NK-92 (cell line): ENCODE measurements around the gene AGRN.
"Not testable (repeated sequence)": the region's sequence is repeated elsewhere in the genome, so short reads cannot be mapped to it uniquely, and the experiment has no call there.

Source experiments
- DNase-seq: peaks from one replicate; lab custom pipeline; 2025; ENCODE audit not compliant: unreplicated experiment; lab: John Stamatoyannopoulos, UW

Gene AGRN

DNA sequence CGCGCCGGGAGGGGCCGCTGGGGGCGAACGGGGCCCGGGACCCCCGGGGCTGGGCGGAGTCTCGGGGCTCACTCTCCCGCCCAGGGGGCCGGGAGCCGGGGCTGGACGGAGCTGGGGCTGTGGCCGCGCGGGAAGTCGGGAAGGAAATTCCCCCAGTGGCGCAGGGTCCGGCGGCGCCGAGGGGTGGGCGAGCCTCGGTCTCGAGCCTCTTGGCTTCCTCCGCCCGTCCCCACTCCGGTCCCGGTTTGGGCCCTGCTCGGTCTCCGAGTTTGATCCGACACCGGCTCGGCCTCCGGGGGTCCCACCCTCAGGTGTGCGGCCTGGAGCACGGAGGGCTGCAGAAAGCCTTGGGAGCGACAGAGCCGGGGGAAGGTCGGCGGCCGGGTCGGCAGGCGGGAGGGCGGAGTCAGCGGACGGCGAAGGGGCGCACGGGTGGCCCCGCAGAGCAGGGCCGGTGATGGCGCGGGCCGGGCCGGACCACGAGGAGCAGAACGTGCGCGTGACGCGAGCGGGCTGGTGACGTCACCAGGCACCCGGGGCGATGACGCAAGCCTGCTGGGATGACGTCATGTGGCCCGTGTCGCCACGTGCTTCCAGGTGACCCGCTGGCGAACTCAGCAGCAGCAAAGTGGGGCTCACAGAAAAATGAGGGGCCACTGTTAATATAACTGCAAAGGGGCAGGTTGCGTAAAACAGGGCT lies 19.4 kb upstream of the AGRN start:
- no peak for DNase-seq

DNA sequence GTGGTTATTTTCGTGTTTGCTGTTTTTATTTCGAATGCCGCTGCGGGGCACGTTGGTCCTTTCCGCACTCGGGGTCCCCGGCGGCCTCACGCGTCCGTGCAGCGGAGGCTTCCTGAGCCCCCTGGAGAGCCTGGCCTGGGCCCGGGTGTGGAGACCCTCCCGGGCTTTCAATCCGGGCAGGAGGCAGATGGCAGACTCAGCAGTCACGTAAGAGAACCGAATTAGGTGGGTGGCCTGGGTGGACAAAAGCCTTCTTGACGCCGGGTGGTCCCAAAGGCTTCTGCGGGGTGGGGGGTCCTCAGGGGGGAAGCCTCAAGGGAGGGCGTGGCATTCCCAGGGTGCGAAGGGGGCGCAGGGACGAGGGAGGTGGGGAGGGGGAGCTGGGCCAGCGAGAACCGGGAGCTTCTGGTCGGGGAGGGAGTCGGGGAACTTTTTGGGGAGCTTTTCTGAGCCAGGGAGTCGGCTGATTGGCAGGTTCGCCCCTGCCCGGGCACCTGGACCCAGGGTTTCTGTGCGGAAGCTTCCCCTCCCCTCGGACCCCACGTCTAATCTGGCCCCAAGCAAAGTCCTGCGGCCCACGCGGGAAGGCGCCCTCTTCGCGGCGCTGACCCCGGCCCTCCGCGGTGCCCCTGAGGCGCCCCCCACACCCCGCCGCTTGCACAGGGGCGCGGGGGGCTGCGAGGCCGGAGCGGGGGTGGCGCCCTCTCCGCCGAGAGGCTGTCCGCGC lies 18.7 kb upstream of the AGRN start:
- no peak for DNase-seq

DNA sequence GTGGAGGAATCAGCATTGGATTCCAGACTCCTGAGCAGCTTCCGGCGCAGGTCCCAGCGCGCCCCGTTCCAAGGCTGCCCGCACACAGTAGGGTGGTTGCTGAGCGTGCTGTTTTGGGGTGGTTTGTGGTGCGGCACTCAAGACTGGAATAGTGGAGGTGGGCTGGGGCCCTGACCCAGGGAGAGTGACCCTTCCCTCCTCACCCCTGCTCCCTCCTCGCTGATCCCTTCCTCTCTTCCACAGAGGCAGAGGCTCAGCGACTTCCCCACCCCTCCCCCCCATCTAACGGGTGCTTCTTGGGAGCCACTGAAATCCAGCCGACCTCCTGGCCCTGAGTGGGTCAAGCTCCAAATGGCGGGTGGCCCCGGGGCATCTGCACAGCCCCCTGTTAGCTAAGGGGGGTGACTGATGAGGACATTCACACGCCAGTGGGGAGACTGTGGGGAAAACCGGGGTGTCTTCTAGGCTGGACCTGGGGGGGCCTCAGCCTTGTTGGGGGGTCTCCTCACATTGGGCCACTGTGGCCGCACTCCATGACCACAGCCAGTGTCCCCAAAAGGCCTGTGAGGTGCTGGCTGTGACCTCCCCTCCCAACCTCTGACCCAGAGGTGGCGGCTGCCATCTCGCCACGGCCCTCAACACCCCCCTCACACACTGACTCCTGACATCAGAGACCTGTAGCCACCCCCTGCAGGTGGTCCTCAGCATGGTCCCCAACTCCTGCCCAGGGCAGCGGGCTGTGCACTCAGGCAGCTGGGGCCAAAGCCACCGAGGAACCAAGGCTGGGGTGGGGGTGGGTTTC lies 16.1 kb upstream of the AGRN start:
- DNase-seq, result no peak

DNA sequence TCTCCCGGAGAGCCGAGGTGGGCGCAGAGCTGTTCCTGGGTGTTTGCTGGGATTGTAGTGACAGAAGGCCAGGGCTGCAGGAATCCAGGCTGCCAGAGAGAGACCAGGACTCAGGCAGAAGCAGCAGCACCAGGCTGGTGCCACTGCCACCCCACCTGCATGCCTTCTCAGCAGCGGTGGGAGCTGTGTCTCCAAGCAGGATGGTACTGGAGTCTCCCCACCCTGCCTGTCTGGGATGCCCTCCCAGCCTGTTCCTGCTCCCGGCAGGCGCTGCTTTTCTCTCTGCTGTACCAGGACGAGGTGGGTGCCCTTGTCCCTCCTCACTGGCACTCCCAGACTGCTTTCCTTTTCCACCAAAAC lies 15.5 kb upstream of the AGRN start:
- no peak for DNase-seq

DNA sequence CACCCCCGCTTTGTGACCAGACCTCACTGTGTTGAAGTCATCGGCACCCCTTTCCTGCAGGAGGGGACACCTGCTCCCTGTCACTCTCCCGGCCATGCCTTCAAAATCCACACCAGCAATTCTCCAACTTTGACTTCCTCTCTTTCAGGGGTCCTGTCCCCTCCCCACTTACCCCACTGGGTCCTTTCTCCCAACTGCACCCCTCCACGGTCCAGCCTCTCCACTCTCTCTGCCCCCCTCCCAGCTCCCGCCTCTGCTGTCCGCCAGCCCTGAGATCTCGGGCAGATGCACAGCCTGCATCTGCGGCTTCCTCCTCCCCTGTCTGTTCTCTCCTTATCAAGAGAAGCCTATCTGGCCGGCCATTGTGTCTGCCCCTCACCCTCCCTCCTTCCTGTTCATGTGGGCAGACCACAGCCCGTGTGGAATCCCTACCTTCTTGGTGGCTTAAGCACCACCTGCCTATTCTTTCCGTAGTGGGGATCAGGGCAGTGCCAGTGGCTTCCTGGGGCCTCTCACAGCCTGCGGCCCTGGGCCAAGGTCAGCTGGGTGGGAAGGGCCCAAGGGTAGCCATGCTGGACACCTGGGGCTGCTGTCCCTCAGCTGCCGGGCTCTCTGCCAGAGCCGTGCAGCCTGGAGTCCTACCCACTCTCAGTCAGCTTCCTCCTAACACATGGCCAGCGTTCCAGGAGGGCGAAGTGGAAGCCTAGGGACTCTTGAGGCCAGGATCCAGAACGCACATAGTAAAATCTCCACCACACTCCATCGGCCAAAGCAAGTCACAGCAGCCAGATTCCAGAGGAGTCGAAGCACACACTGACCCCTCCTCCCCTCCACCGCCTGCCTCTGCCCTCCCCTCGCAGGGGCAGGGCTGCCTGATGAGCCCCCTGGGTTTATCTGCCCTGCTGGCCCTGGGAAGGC lies 14.9 kb upstream of the AGRN start:
- no peak for DNase-seq

DNA sequence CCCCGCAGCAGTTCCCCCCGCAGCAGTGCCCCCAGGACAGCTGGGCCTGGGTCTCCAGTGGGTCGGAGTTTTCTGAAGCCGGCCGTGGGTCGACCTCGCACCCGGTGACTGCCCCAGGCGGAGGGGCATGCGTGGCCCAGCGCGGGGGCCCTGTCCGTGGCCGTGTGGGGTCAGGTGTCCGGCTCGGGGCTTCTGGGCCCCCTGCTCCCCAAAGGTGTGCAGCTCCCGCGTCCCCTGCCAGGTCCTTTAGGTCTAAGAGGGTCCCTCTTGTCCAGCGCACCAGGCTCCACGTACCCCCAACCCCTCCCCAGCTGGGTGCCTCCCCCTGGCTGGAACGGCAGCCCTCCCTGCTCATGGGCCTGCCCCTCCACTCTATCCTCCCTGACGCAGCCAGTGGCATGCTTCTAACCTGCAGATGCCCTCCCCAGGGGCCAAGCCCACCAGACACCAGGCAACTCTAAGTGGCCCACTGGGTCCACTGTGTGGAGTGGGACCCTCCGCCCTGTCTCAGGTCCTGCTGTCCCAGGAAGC lies 14.1 kb upstream of the AGRN start:
- DNase-seq, result no peak

DNA sequence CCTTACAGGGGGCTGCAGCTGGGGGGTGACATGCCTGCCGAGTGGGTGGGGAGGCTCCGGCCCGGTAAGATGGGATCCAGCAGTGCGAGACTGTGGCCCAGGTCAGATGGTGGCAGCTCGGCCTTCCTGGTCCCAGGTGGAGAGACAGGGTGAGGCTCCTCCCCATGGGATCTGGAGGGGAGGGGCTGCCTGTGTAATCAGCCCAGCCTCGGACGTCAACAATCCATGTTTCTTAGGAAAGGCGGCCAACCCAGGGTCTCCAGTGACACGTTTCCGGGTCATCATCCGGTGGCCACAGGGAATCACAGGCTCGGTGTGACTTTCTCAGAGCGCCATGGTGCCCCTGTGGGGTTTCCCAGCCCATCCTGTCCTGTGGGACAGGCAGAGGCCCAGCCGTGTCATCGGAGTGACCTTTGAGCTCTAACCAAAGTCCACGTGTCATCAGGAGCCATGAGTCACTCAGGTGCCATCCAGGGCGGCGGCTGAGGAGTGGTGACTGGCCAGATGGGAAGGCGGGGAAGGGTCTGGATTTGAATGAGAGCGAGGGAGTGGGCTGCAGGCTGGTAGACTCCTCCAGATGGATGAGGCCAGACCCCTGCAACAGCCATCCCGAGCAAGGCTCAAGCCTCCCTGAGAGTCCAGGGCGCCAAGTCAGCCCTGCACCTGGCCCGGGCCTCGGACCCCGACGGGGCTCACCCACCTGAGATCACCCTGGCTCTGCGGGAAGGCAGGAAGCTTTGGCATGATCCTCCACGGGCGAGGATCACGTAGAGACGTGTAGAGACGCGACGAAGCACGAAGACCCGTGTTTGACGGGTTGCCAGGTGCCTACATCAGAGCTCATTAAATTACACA lies 13.4 kb upstream of the AGRN start:
- DNase-seq, result no peak

DNA sequence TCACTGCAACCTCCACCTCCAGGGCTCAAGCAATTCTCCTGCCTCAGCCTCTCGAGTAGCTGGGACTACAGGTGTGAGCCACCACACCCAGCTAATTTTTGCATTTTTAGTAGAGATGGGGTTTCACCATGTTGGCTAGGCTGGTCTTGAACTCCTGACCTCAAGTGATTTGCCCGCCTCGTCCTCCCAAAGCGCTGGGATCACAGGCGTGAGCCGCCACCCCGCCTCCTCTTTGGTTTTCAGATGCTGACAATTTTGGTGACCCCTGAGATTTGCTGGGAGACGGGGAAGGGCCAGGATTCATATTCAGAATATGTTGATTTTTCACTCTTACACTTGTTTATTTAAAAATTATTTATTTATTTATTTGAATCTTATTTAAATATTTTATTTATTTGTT lies 9.8 kb upstream of the AGRN start:
- not testable (repeated sequence) for DNase-seq

DNA sequence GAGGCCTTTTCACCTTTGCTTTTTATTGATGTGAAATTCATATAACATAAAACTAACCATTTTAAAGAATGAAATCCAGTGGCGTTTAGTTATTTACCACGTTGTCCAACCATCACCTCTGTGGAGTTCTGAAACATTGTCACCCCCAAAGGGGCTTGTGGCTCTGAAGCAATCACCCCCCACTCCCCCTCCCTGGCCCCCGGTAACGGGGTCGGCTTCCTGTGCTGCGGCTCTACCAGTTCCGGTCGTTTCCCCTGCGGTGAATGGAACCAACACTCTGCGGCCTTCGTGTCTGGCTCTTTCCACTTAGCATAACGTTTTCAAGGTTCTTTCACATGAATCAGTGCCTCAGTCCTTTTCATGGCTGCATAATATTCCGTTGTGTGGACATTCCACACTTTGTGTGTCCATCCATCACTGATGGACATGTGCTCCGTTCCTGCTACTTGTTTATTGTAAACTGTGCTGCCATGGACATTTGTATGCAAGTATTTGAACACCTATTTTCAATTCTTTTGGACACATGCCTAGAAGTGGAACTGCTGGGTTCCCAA lies 8.4 kb upstream of the AGRN start:
- DNase-seq, result no peak

DNA sequence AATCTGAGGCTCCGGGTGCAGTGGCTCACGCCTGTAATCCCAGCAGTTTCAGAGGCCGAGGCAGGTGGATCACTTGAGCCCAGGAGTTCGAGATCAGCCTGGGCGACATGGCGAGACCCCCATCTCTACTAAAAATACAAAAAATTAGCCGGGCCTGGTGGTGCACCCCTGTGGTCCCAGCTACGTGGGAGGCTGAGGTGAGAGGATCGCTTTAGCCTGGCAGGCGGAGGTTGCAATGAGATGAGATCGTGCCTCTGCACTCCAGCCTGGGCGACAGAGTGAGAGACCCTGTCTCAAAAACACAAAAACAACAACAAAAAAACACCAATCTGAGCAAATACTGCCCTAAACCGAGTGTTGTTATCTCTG lies 7.2 kb upstream of the AGRN start:
- DNase-seq, result not testable (repeated sequence)

DNA sequence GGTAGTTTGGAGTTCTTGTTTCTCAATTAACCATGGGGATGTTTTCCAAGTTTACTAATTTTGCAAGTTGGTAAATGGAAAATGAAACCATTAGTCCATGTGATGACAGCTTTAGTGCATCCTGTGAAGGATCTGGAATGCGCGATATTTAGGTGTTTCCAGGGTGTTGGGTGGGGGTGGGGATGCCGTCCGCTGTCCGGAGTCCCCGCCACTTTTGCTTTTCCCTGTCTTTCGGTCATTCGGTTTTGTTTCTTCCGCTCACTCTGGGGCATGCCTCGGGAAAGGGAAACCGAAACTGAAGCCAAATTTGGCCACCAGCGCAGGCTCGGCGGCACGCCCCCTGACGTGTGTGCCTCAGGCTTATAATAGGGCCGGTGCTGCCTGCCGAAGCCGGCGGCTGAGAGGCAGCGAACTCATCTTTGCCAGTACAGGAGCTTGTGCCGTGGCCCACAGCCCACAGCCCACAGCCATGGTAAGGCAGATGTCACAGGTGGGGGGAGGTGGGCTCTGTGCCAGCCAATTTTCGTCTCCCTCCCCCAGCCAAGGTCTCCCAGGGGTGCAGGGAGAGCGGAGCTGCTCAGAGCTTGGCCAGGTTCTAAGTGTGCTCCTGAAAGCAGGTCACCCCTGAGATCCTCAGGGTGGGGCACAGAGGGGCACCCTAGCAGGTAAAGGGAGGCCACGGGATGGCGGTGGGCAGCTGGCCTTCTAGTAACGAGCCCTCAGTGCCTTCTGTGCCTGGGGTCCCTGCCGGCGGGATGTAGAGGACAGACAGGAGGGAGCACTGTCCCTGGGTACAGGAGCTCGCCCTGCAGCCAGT lies 6.6 kb upstream of the AGRN start, which contains the start of gene ISG15:
Gene ISG15 (plus strand): TSS at position 393 of the 817 bp plus-strand sequence. CDS start 77 bp downstream, at position 470.
- DNase-seq, result peak; percentile 54

DNA sequence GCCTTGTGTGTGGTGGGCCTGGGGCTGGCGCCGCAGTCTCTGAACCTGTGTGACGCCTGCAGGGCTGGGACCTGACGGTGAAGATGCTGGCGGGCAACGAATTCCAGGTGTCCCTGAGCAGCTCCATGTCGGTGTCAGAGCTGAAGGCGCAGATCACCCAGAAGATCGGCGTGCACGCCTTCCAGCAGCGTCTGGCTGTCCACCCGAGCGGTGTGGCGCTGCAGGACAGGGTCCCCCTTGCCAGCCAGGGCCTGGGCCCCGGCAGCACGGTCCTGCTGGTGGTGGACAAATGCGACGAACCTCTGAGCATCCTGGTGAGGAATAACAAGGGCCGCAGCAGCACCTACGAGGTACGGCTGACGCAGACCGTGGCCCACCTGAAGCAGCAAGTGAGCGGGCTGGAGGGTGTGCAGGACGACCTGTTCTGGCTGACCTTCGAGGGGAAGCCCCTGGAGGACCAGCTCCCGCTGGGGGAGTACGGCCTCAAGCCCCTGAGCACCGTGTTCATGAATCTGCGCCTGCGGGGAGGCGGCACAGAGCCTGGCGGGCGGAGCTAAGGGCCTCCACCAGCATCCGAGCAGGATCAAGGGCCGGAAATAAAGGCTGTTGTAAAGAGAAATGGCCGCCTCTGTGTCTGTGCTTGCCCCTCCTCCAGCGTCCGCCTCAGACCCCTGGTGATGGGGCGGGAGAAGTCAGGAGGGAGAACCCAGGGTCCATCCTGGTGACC lies 5.8 kb upstream of the AGRN start:
- DNase-seq, result no peak

DNA sequence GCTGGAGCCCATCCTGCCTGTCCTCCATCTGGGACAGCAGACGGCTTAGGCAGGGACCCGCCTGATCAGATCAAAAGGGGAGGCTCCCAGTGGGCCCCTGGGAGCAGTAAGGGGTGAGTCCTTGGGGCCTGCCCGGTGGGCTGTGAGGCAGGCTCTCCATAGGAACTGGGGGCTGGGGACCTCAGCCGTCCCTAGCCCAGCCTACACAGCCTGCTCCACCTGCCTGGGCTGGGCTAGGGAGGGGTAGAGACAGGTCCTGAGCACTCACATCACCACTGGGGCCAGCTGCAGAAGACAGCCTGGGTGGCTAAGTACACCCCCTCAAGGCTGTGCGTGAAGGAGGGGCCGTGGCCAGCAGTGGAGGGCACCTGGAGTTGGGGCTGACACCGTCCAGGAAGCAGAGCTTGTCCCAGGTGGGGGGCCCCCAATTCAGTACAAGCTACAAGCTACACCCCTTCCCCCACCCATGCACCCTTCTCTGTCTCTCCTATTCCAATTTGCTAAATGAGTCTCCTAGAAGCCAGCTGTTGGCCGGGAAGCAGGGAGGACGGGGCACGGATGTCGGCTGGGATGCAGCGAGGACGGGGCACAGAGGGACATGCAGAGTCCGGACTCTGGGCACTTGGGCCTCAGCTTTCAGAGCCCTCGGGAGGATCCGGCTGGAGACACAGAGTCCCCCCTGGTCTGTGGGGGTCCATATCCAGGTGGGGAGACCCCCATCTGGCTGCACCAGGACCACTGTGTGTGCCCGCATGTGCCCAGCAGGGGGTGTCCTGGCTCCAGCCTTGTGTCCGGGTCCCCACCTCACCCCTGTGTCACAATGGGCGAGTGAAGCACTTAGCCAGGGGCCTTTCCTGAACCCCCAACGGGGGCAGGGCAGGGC lies 4.9 kb upstream of the AGRN start:
- no peak for DNase-seq

DNA sequence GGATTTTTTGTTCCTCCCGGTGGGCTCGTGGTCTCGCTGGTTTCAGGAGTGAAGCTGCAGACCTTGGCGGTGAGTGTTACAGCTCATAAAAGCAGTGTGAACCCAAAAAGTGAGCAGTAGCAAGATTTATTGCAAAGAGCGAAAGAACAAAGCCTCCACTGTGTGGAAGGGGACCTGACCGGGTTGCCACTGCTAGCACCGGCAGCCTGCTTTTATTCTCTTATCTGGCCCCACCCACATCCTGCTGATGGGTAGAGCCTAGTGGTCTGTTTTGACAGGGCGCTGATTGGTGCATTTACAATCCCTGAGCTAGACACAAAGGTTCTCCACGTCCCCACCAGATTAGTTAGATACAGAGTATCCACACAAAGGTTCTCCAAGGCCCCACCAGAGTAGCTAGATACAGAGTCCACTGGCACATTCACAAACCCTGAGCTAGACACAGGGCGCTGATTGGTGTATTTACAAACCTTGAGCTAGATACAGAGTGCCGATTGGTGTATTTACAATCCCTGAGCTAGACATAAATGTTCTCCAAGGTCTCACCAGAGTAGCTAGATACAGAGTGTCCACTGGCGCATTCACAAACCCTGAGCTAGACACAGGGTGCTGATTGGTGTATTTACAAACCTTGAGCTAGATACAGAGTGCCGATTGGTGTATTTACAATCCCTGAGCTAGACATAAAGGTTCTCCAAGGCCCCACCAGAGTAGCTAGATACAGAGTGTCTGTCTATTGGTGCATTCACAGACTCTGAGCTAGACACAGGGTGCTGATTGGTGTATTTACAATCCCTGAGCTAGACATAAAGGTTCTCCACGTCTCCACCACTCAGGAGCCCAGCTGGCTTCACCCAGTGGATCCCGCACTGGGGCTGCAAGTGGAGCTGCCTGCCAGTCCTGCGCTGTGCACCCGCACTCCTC lies 2.3 kb upstream of the AGRN start:
- DNase-seq, result not testable (repeated sequence)

DNA sequence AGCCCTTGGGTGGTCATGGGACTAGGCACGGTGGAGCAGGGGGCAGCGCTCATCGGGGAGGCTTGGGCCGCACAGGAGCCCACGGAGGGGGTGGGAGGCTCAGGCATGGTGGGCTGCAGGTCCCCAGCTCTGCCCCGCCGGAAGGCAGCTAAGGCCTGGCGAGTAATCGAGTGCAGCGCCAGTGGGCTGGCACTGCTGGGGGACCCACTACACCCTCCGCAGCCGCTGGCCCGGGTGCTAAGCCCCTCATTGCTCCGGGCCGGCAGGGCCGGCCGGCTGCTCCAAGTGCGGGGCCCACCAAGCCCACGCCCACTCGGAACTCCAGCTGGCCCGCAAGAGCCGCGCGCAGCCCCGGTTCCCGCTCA lies 1.6 kb upstream of the AGRN start:
- not testable (repeated sequence) for DNase-seq
